ENCODE results near the gene SHH. TPM values are rescaled to one million over a fixed set of nuclear protein-coding genes. Genes with fewer than 3 reads are reported as not detected.

The SHH gene
- total RNA-seq, 1 donor from 2014 or later: 0.26 TPM

- Mint-ChIP-seq H3K9me3 (ENCODE audit: unreplicated experiment) (no peaks in the 10 kb centered on the region), H3K27ac (ENCODE audit: unreplicated experiment) (peak overlapping the region; percentile 15), H3K4me3 (ENCODE audit: unreplicated experiment) (peak overlapping the region; percentile 21), H3K4me1 (ENCODE audit: unreplicated experiment) (peaks cover 39% of the 10 kb centered on the region), H3K36me3 (ENCODE audit: low read depth, unreplicated experiment) (peaks cover 9% of the 10 kb centered on the region), H3K27me3 (ENCODE audit: unreplicated experiment) (peaks cover 2% of the 10 kb centered on the region)
- no peak for TF ChIP-seq CTCF (IDR thresholded peaks at IDR 0.05; ENCODE audit: unreplicated experiment)
- DNase-seq (ENCODE audit: low spot score): no peak
These were observed 58.8 kb downstream of the SHH start for GRCh38 chr7:155753446-155753965.

DNA sequence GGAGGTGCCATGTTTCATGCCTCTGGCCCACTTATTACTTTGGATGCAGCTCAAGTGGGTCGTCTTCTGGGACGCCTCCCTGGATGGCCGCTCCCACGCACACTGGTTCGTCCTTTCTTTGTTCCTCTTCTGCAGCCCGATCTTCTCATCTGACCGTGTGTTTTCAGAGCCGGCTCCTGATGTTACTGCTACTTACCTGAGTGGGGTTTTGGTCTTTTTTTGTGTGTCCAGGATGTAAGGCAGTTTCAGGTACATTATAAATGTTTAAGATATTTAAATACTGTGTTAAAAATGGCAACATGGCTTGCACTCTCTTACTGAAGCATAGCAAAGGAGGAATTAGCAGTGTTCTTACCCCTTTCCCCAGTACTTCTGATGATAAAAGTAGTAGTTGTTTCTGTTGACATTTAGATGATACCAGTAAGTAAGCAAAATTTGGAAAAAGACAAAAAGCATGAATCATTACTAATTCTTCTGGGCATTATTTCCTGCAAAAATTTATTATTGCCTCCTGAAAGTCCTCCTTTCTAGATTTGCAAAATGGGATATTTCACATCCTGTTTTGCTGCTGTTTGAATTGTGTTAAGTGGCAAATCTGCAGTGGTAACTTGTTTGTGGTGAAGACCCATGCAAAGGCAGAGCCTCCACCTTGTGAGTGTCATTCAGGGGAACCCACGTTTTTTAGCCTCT lies 59.4 kb downstream of the SHH start:
- Mint-ChIP-seq H3K27me3 (ENCODE audit: unreplicated experiment) (peaks cover 2% of the 10 kb centered on the region), H3K4me3 (ENCODE audit: unreplicated experiment) (peak overlapping the region; percentile 21), H3K27ac (ENCODE audit: unreplicated experiment) (peak overlapping the region; percentile 15), H3K36me3 (ENCODE audit: low read depth, unreplicated experiment) (peaks cover 6% of the 10 kb centered on the region), H3K4me1 (ENCODE audit: unreplicated experiment) (peaks cover 44% of the 10 kb centered on the region), H3K9me3 (ENCODE audit: unreplicated experiment) (no peaks in the 10 kb centered on the region)
- no peak for DNase-seq (ENCODE audit: low spot score)
- no peak for TF ChIP-seq CTCF (IDR thresholded peaks at IDR 0.05; ENCODE audit: unreplicated experiment)

- Mint-ChIP-seq H3K36me3 (ENCODE audit: low read depth, unreplicated experiment) (no peaks in the 10 kb centered on the region), H3K4me1 (ENCODE audit: unreplicated experiment) (peaks cover 48% of the 10 kb centered on the region), H3K27me3 (ENCODE audit: unreplicated experiment) (peaks cover 2% of the 10 kb centered on the region), H3K4me3 (ENCODE audit: unreplicated experiment) (no peak overlapping the region), H3K9me3 (ENCODE audit: unreplicated experiment) (no peaks in the 10 kb centered on the region), H3K27ac (ENCODE audit: unreplicated experiment) (no peak overlapping the region)
- no peak for DNase-seq (ENCODE audit: low spot score)
- no peak for TF ChIP-seq CTCF (IDR thresholded peaks at IDR 0.05; ENCODE audit: unreplicated experiment)
These were observed 60.9 kb downstream of the SHH start for GRCh38 chr7:155751409-155751808.

GRCh38 chr7:155750255-155751125 lies 61.8 kb downstream of the SHH start:
- Mint-ChIP-seq H3K4me3 (ENCODE audit: unreplicated experiment) (no peak overlapping the region), H3K27ac (ENCODE audit: unreplicated experiment) (peak overlapping the region; percentile 72), H3K9me3 (ENCODE audit: unreplicated experiment) (no peaks in the 10 kb centered on the region), H3K4me1 (ENCODE audit: unreplicated experiment) (peaks cover 48% of the 10 kb centered on the region), H3K27me3 (ENCODE audit: unreplicated experiment) (peaks cover 2% of the 10 kb centered on the region), H3K36me3 (ENCODE audit: low read depth, unreplicated experiment) (peaks cover under 1% of the 10 kb centered on the region)
- TF ChIP-seq CTCF (IDR thresholded peaks at IDR 0.05; ENCODE audit: unreplicated experiment): no peak
- DNase-seq (ENCODE audit: low spot score): no peak

Other genes with a start within 250 kb of the SHH start
- gene RBM33, start 167.8 kb downstream of the SHH start, total RNA-seq (ENCODE audit: unreplicated experiment): 65.3 TPM

Data from endothelial cell (in vitro differentiated cells).